Pericardium fibroblast (primary cell): ENCODE measurements around the gene GPHB5. TPM values are rescaled to one million over a fixed set of nuclear protein-coding genes. Genes with fewer than 3 reads are reported as not detected.

Experiments used
- total RNA-seq: library from RNA; depleted of rRNA; stranded (reverse); fragments of >200 nt; gene quantifications from 2 replicates; pipeline ENCODE4 v1.2.3, GENCODE V29; 2015

GPHB5 gene, protein sequence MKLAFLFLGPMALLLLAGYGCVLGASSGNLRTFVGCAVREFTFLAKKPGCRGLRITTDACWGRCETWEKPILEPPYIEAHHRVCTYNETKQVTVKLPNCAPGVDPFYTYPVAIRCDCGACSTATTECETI
- total RNA-seq, result not detected in 2 replicates

DNA sequence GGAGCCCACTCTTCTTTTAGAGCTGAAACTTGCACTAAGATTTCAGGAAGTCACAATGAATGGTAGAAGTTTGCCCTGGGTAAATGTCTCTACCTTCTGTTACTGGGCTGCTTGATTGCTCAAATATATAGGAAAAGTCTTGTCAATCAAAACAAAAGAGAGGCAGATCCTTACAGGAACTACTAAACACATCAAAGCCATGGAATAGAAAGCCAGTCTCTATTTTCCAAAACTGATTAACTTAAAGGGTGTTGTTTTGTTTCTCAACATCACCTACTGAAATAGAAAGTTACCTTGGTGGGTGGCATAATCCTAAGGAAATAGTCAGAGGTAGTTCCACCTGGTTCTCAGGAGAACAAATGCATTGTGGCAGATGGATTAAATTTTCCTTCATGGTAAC, at the start of gene GPHB5:
TSS of gene GPHB5 (minus strand) at position 101 of the 400 bp plus-strand sequence. CDS start 1,086 bp downstream, outside the sequence.

Other genes with a start within 250 kb of the GPHB5 start
- gene RHOJ, start 114.5 kb downstream of the GPHB5 start, total RNA-seq, result 3.3 and 7.6 TPM in 2 replicates
- 9.5 and 15.4 TPM in 2 replicates for gene PPP2R5E, start 224.4 kb upstream of the GPHB5 start, total RNA-seq